Liver (tissue), 9 donors: ENCODE measurements around the gene SPTBN2. TPM values are rescaled to one million over a fixed set of nuclear protein-coding genes. Genes with fewer than 3 reads are reported as not detected.

ENCODE experiments used
- DNase-seq: peaks from one replicate; pipeline ENCODE4 v3.0.0-alpha.2; 2017; ENCODE audit warnings: low spot score
- H3K27ac ChIP-seq, 2 donors: one replicate each; pipeline ENCODE4 v1.7.0; 2013; ENCODE audit warnings: inconsistent platforms in 2 of 2, low read length in 2 of 2, control low read depth in 1 of 2, low read depth in 1 of 2, mild to moderate bottlenecking in 1 of 2
- H3K27me3 ChIP-seq, 4 donors: one replicate each; pipeline versions ENCODE4 v1.6.1 to v1.7.0; 2013; ENCODE audit warnings: low read length in 3 of 4, inconsistent platforms in 1 of 4, mild to moderate bottlenecking in 1 of 4, moderate library complexity in 1 of 4; ENCODE audit not compliant: control insufficient read depth in 4 of 4, insufficient read depth in 4 of 4
- H3K36me3 ChIP-seq, 4 donors: one replicate each; pipeline versions ENCODE4 v1.6.1 to v1.7.0; 2013; ENCODE audit warnings: low read length in 3 of 4, mild to moderate bottlenecking in 3 of 4, low read depth in 1 of 4, moderate library complexity in 1 of 4; ENCODE audit not compliant: control insufficient read depth in 4 of 4, insufficient read depth in 3 of 4
- H3K4me1 ChIP-seq, 4 donors: one replicate each; pipeline versions ENCODE4 v1.6.1 to v1.7.0; 2013; ENCODE audit warnings: low read length in 3 of 4, mild to moderate bottlenecking in 3 of 4, moderate library complexity in 1 of 4; ENCODE audit not compliant: control insufficient read depth in 4 of 4, insufficient read depth in 4 of 4
- H3K4me3 ChIP-seq, 3 donors: one replicate each; pipeline versions ENCODE4 v1.6.1 to v1.7.0; 2013; ENCODE audit warnings: low read length in 3 of 3, control low read depth in 1 of 3, low read depth in 1 of 3, mild to moderate bottlenecking in 1 of 3
- H3K9ac ChIP-seq, 2 donors: one replicate each; pipeline ENCODE4 v1.7.0; 2013; ENCODE audit warnings: low read length in 2 of 2, mild to moderate bottlenecking in 2 of 2, moderate library complexity in 2 of 2, control low read depth in 1 of 2, low read depth in 1 of 2
- H3K9me3 ChIP-seq, 4 donors: one replicate each; pipeline versions ENCODE4 v1.6.1 to v1.7.0; 2013; ENCODE audit warnings: low read length in 3 of 4; ENCODE audit not compliant: control insufficient read depth in 4 of 4
- ATF3 ChIP-seq: IDR thresholded peaks from 2 replicates; pipeline ENCODE4 v1.6.1; 2016; ENCODE audit warnings: antibody characterized with exemption
- CTCF ChIP-seq: fragments of 150-350 bp; IDR thresholded peaks from 2 replicates; pipeline ENCODE4 v1.5.1; 2017; ENCODE audit warnings: improper control_type of control experiment, low read depth, low read length; ENCODE audit not compliant: missing input control
- FOXA1 ChIP-seq: IDR thresholded peaks from 2 replicates; pipeline ENCODE4 v1.6.1; 2016; ENCODE audit warnings: antibody characterized with exemption
- FOXA2 ChIP-seq: IDR thresholded peaks from 2 replicates; pipeline ENCODE4 v1.6.1; 2016; ENCODE audit warnings: antibody characterized with exemption
- HNF4A ChIP-seq, 2 donors: conservative IDR thresholded peaks; 2 replicates each; pipeline ENCODE4 v1.6.1; 2016; ENCODE audit warnings: antibody characterized with exemption in 2 of 2, mild to moderate bottlenecking in 2 of 2
- HNF4G ChIP-seq: IDR thresholded peaks from 2 replicates; pipeline ENCODE4 v1.6.1; 2016; ENCODE audit warnings: antibody characterized with exemption
- JUND ChIP-seq, 2 donors: IDR thresholded peaks; 2 replicates each; pipeline ENCODE4 v1.6.1; 2016; ENCODE audit warnings: antibody characterized with exemption in 2 of 2
- MAX ChIP-seq: IDR thresholded peaks from 2 replicates; pipeline ENCODE4 v1.6.1; 2016; ENCODE audit warnings: antibody characterized with exemption
- NR2F2 ChIP-seq: IDR thresholded peaks from 2 replicates; pipeline ENCODE4 v1.6.1; 2016; ENCODE audit warnings: antibody characterized with exemption
- RAD21 ChIP-seq, 2 donors: IDR thresholded peaks; 2 replicates each; pipeline ENCODE4 v1.6.1; 2016; ENCODE audit warnings: antibody characterized with exemption in 2 of 2, mild to moderate bottlenecking in 2 of 2
- REST ChIP-seq: IDR thresholded peaks from 2 replicates; pipeline ENCODE4 v1.6.1; 2016; ENCODE audit warnings: antibody characterized with exemption, mild to moderate bottlenecking
- YY1 ChIP-seq: IDR thresholded peaks from 2 replicates; pipeline ENCODE4 v1.6.1; 2016; ENCODE audit warnings: antibody characterized with exemption, mild to moderate bottlenecking
- ZBTB33 ChIP-seq: IDR thresholded peaks from 2 replicates; pipeline ENCODE4 v1.6.1; 2016; ENCODE audit warnings: antibody characterized with exemption
- WGBS: extraction: QIAGEN DNeasy Blood & Tissue Kit; methylation state at CpG from one replicate; pipeline ENCODE4 v1.1.7; 2013; 5-methylcytosine and 5-hydroxymethylcytosine counted together
- polyA plus RNA-seq, 2 donors: library from polyadenylated mRNA; stranded (reverse) in 1 of 2; unstranded in 1 of 2; fragments of 200-250 nt in 1 of 2; fragments of >200 nt in 1 of 2; fragmentation: Nextera tagmentation in 1 of 2; extraction: Ambion mirVana in 1 of 2; gene quantifications; one replicate each; pipeline versions ENCODE4 v1.2.1 to v1.2.3, GENCODE V29; 2013 to 2015
- total RNA-seq, 2 donors: library from RNA; depleted of rRNA; stranded (reverse); fragments of >200 nt; gene quantifications; one replicate each; pipeline ENCODE4 v1.2.3, GENCODE V29; 2014
- donor health status: healthy.
- donor health status: healthy.
- donor health status: healthy.
- donor health status: healthy.
- donor health status: healthy.

The SPTBN2 gene
- total and polyA plus RNA-seq, 4 donors = 9.6 to 103 (median 22.6) TPM

GRCh38 chr11:66744485-66745355 lies 15.7 kb upstream of the SPTBN2 start:
- Histone ChIP-seq H3K36me3 (no peaks in the 10 kb centered on the region), H3K27ac (peak overlapping the region in 1 of 2 donors; percentile 60), H3K4me1 (peaks cover 5 to 12% (median 7%) of the 10 kb centered on the region in 4 donors), H3K9me3 (no peaks in the 10 kb centered on the region), H3K27me3 (no peaks in the 10 kb centered on the region), H3K9ac (peak overlapping the region; percentile 34 to 74), H3K4me3 (peak overlapping the region; percentile 73 to 90 (median 81))
- TF ChIP-seq FOXA1 (no peak), RAD21 (IDR thresholded peaks at IDR 0.05) (peak in 1 of 2 donors; percentile 32), HNF4A (conservative IDR thresholded peaks at IDR 0.05) (peak in 1 of 2 donors; percentile 4)
- under 1% methylated on average over 95 of the region's 95 CpGs for WGBS
- DNase-seq = peak; percentile 93

GRCh38 chr11:66743271-66743968 lies 14.4 kb upstream of the SPTBN2 start:
- peaks cover 5 to 12% (median 7%) of the 10 kb centered on the region in 4 donors for H3K4me1 ChIP-seq
- H3K4me3 ChIP-seq = no peak overlapping the region
- DNase-seq = no peak
- no peaks in the 10 kb centered on the region for H3K36me3 ChIP-seq
- no peak overlapping the region for H3K9ac ChIP-seq
- no peak overlapping the region for H3K27ac ChIP-seq
- no peaks in the 10 kb centered on the region for H3K9me3 ChIP-seq
- TF ChIP-seq FOXA1 = no peak
- TF ChIP-seq REST = no peak
- TF ChIP-seq HNF4A (conservative IDR thresholded peaks at IDR 0.05) = no peak
- TF ChIP-seq MAX = no peak
- TF ChIP-seq ZBTB33 = no peak
- no peak for TF ChIP-seq HNF4G
- no peaks in the 10 kb centered on the region for H3K27me3 ChIP-seq
- WGBS = 86% methylated on average over 16 of the region's 16 CpGs

- 91% methylated on average over 2 of the region's 2 CpGs for WGBS
- no peaks in the 10 kb centered on the region for H3K36me3 ChIP-seq
- peaks cover 5 to 12% (median 7%) of the 10 kb centered on the region in 4 donors for H3K4me1 ChIP-seq
- no peak overlapping the region for H3K4me3 ChIP-seq
- H3K27ac ChIP-seq = no peak overlapping the region
- no peak overlapping the region for H3K9ac ChIP-seq
- no peaks in the 10 kb centered on the region for H3K27me3 ChIP-seq
- no peak for DNase-seq
- no peaks in the 10 kb centered on the region for H3K9me3 ChIP-seq
- TF ChIP-seq YY1 (no peak), JUND (IDR thresholded peaks at IDR 0.05) (no peak), NR2F2 (no peak), REST (no peak), CTCF (no peak), ATF3 (no peak), RAD21 (IDR thresholded peaks at IDR 0.05) (no peak), FOXA2 (no peak)
Measured at GRCh38 chr11:66741153-66741552, 12.1 kb upstream of the SPTBN2 start.
